22Rv1 (cell line): ENCODE measurements around the gene SMCR8.
"Not testable (repeated sequence)": the region's sequence is repeated elsewhere in the genome, so short reads cannot be mapped to it uniquely, and the experiment has no call there.

ENCODE experiments used
- H3K27ac ChIP-seq: fragments of 450-650 bp; 2 replicates; pipeline ENCODE4 v1.5.1; 2017
- CTCF ChIP-seq: fragments of 450-650 bp; IDR thresholded peaks from 2 replicates; pipeline ENCODE4 v1.5.1; 2017; ENCODE audit warnings: mild to moderate bottlenecking
- ZFX ChIP-seq: fragments of 450-650 bp; IDR thresholded peaks from 2 replicates; pipeline ENCODE4 v1.6.1; 2017; ENCODE audit warnings: antibody characterized with exemption, borderline replicate concordance

The SMCR8 gene

GRCh38 chr17:18278867-18279266 is 36.2 kb upstream of the SMCR8 start:
- no peak overlapping the region for H3K27ac ChIP-seq
- TF ChIP-seq CTCF (no peak), ZFX (no peak)

GRCh38 chr17:18280249-18280648 is 34.8 kb upstream of the SMCR8 start:
- H3K27ac ChIP-seq, result no peak overlapping the region

GRCh38 chr17:18280766-18281371 is 34.2 kb upstream of the SMCR8 start:
- H3K27ac ChIP-seq, result no peak overlapping the region
- no peak for TF ChIP-seq CTCF
- TF ChIP-seq ZFX, result no peak

More at GRCh38 chr17:18280249-18280648, 34.8 kb upstream of the SMCR8 start:
- TF ChIP-seq CTCF, result no peak
- no peak for TF ChIP-seq ZFX

GRCh38 chr17:18281788-18282187 is 33.3 kb upstream of the SMCR8 start:
- H3K27ac ChIP-seq, result no peak overlapping the region
- no peak for TF ChIP-seq CTCF
- no peak for TF ChIP-seq ZFX

- no peak overlapping the region for H3K27ac ChIP-seq
- TF ChIP-seq CTCF, result no peak
- no peak for TF ChIP-seq ZFX
These were observed 29.8 kb upstream of the SMCR8 start for GRCh38 chr17:18285296-18285695.

GRCh38 chr17:18291718-18292540 is 23.2 kb upstream of the SMCR8 start:
- no peak overlapping the region for H3K27ac ChIP-seq
- TF ChIP-seq ZFX, result no peak
- TF ChIP-seq CTCF, result no peak

GRCh38 chr17:18298061-18298460 is 17.0 kb upstream of the SMCR8 start:
- not testable (repeated sequence) for H3K27ac ChIP-seq
